HTR-8/SVneo (cell line): ENCODE results near the gene BRICD5.
A peak's percentile ranks its signal among the peaks of the same experiment; 100 is the strongest.

Experiments
- DNase-seq: peaks from one replicate; pipeline ENCODE4 v3.0.0; 2011; ENCODE audit warnings: low spot score, mixed read lengths; ENCODE audit not compliant: insufficient read length
- FAIRE-seq: peaks from 2 replicates; lab custom pipeline; 2011; peaks lifted over from hg19 to GRCh38; lab: Jason Lieb, UNC

The BRICD5 gene

DNA sequence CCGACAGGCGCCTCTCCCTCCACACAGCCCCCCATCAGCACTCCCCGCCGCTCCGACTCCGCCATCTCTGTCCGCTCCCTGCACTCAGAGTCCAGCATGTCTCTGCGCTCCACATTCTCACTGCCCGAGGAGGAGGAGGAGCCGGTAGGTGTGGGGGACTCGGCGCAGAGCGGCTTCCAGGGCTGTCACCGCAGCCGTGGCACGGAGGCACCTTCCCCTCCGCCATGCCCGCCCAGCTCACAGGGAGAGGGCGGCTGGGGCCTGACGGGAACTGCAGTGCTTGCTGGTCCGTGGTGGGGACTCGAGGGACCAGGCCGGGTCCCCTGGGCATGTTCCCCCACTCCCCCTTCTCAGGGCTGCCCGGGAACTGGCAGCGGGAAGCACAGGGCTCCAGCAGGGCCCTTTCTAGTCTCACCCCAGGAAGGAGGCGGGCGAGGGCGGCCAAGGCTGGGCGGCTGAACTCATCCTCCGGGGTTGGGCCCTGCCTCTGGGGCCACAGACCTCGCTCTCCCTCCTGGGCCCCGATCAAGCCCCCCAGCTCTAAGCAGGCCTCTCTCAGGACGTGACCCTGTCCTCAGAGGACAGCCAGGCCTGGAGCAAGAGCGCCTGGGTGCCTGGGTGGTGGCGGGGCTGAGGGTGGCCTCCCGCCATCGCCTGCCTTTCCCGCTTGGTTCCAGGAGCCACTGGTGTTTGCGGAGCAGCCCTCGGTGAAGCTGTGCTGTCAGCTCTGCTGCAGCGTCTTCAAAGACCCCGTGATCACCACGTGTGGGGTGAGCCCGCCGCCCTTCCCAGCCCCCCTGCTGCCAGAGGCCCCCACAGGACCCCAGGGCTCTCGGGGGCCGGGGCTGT, 39.9 kb downstream of the BRICD5 start:
- FAIRE-seq, result no peak
- DNase-seq, result no peak

DNA sequence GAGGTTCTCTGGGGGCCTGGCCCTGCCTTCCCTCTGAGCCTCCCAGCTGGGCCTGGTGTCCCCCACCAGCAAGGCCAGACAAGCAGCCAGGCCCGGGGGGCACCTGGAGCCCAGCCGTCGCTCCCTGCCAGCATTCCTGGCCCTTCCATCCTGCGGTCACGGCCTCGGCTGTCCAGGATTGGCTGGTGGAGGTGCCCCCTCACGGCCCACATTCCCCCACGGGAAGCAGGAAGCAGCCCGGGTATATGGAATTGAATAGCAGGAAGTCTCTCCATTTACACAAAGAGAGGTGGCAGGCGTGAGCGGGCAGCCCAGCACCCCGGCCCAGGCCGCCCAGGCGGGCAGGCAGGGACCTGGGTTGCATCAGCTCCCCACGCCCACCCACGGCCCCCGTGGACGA, 40.6 kb downstream of the BRICD5 start:
- DNase-seq, result no peak

DNA sequence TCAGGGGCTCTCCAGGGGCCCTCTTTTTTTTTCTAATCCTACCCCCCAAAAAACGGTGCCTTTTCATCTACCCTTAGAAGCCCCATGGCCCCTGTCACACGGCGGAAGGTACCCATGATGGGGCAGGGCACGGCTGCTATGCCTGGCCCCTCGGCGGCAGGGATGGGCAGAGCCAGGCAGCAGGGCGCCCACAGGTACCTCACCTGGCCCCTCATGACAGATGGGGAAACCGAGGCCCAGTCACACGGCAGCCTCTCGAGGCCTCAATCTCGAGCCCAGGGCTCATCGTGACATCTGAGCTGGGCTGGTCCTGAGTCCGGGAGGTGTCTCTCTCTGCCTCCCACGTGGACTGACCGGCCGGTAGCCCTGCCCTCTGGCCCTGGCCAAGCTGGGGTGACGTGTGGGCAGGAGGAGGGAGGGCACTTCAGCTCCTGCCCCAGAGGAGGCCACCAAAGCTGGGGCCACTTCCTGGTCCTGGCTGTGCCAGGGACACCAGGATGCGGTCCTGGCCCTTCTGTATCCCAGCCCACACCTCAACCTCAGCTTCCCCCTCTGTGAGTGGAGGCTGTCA, 43.5 kb downstream of the BRICD5 start:
- DNase-seq, result no peak
- FAIRE-seq, result no peak

More for the DNA sequence above, 40.6 kb downstream of the BRICD5 start:
- FAIRE-seq, result no peak

DNA sequence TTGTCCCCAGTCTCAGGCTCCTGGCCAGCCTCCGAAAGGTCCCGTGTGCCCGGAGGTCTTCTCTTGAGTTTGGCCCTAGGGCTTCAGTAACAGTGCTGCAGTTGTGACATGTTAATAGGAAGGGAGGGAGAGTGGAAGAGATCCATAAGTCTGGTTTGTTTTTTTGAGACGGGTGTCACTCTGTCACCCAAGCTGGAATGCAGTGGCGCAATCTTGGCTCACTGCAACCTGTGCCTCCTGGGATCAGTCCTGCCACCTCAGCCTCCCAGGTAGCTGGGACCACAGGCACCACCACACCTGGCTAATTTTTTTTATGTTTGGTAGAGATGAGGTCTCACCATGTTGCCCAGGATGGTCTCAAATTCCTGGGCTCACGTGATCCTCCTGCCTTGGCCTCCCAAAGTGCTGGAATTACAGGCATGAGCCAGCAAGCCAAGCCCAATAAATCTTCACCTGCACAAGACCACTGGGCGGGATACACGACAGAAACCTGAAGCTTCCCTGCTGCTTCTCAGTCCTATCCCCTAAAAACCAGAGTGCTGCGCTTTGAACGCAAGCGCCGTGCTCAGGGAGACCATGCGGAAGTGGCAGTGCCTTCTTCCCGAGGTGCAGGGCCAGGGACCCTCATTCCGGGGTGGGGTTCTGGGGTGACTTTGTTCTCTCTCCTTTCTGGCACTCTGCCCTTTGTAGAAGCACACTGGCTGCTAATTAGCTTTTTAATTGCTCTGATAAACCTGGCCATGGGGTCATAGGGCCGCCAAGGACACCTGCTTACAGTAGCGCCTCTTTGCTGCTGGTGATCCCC, 44.2 kb downstream of the BRICD5 start:
- no peak for DNase-seq

DNA sequence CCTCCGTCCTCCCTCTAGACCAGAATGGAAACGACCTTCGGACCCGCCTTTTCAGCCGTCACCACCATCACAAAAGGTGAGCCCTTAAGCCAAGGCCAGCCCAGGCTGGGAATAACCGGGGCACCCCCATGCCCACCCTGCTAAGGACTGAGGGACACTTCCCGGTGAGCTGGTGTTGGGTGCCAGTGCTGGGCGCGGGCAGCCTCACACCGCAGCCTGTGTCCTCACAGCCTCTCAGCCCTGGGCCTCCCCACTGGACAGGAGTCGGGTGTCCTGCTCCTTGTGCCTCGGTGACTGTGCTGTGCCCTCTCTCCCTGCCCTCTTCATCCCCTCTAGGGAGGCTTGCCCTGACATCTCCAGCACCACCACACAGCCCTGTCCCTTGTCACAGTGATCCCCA, 44.8 kb downstream of the BRICD5 start:
- DNase-seq (no peak), FAIRE-seq (no peak)

More for the DNA sequence above, 44.2 kb downstream of the BRICD5 start:
- peak; percentile 13 for FAIRE-seq

DNA sequence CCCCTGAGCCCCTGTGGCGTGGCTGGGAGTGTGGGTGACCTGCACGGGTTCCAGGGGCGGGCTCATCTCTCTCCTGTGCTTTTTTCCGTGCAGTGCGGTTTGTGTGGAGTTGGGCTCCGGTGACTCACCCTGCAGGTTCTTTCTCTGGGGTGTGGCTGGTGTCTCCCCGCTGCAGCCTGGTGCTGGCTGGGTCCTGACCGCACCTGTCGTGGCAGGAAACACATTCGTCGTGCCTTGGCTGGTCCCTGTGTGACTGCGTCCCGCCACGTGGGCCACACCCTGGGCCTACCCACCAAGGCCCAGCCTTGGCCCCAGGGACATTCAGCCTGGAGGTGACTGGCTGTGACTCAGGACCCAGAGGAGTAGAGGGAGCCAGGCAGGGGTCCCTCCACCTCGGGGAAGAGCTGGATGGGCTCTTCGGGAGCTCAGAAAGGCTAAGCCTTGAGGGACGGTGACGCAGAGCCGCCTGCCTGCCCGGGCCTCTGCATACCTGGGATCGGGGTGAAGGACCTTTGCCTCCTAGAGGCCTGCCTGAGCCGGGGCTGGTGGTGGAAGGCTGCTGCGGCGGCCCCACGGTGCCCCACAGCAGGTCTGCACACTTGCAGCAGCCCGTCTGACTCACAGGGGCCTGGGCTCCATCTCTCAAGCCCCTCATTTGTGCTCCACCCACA, 47.3 kb downstream of the BRICD5 start:
- DNase-seq (no peak), FAIRE-seq (no peak)

DNA sequence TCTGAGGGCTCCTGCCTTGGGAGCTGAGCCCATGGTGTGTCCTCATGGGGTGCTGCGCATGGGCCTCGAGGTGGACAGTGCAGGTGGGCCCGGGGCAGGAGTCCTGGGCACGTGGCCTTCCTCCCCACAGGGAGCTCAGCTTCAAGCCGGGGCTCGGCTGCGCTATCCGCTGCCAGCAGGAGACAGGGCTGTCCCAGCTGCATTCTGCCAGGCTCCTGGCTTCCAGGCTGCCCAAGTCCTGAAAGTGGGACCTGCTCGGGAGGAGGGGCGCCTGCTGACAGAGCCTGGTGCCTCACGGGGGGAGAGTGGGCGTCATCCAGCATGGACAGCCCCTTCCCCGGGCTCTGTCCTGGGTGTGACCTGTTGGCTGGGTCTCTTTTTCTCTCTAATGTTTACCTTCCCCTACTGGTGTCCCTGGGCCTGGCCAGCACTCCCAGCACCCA, 48.0 kb downstream of the BRICD5 start:
- no peak for FAIRE-seq

DNA sequence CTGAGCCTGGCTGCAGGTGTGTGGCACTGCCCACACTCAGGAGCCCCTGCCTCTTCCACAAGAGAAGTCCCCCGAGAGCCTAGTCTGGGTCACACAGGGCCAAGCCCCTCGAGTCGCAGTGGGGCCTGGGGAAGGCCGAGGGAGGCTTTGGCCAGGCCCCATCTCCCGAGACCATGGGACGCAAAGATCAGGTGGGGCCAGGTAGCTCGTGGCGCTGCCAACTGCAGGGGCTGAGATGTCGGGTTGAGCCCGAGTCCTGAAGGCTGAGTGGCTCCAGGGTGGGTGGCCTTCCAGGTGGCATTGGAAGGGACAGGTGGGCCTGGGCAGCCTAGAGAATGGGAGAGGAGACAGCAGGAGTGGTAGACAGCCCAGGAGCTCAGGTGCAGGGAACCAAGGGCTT, 48.8 kb downstream of the BRICD5 start:
- DNase-seq, result no peak
- no peak for FAIRE-seq

More for the DNA sequence above, 48.0 kb downstream of the BRICD5 start:
- no peak for DNase-seq

DNA sequence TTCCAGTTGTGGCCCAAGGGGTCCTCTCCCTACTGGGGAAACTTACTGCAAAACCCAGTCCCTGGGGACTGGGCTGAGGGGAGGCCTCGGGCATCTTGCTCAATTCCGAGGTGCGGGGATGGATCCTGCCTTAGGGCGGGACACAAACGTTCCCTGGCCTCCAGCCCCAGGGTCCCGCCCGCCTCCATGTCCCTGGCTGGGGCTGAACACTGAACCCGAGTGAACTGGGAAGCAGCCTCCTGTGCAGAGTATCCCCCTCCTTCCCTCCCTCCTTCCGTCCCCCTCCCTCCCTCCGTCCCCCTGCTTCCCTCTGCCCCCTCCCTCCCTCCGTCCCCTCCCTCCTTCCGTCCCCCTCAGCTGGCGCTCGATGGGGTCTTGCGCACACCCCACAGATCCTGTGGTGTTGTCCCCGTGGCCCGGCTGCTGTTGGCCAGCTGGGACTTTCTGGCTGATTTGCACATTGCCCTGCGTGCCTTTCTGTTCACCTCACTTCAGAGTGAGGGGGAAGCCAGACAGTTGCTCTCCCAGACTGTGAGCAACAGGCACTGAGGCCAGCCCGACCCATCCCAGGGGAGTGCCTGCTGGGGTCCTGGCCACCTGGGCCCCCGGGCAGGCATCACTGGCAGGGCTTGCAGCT, 49.6 kb downstream of the BRICD5 start:
- FAIRE-seq (no peak), DNase-seq (no peak)
